Suprapubic skin (tissue), 4 donors: ENCODE results near the gene IGSF9. TPM values are rescaled to one million over a fixed set of nuclear protein-coding genes. Genes with fewer than 3 reads are reported as not detected.

Experiments used
- DNase-seq, 2 donors: peaks; one replicate each; pipeline ENCODE4 v3.0.0-alpha.2; 2019; ENCODE audit warnings: low spot score in 2 of 2
- H3K27ac ChIP-seq: fragments of 200-600 bp; sonication (generic); one replicate; pipeline ENCODE4 v1.5.1; 2019
- H3K27me3 ChIP-seq: fragments of 200-600 bp; sonication (generic); one replicate; pipeline ENCODE4 v1.5.1; 2019
- H3K36me3 ChIP-seq: fragments of 200-600 bp; sonication (generic); one replicate; pipeline ENCODE4 v1.5.1; 2019
- H3K4me1 ChIP-seq: fragments of 200-600 bp; sonication (generic); one replicate; pipeline ENCODE4 v1.5.1; 2019
- H3K4me3 ChIP-seq: fragments of 200-600 bp; sonication (generic); one replicate; pipeline ENCODE4 v1.5.1; 2019; ENCODE audit warnings: mild to moderate bottlenecking
- H3K9me3 ChIP-seq: fragments of 200-600 bp; sonication (generic); one replicate; pipeline ENCODE4 v1.5.1; 2019
- EP300 ChIP-seq: sonication (generic); formaldehyde crosslinking; IDR thresholded peaks from one replicate; pipeline ENCODE4 v1.6.1; 2017; ENCODE audit warnings: antibody characterized with exemption
- POLR2A ChIP-seq, 2 donors: fragments of 450-650 bp; IDR thresholded peaks; one replicate each; pipeline ENCODE4 v1.6.1; 2017; ENCODE audit warnings: antibody characterized with exemption in 2 of 2, mild to moderate bottlenecking in 2 of 2, moderate library complexity in 2 of 2
- POLR2AphosphoS5 ChIP-seq, 3 donors: sonication (generic); formaldehyde crosslinking; IDR thresholded peaks; one replicate each; pipeline ENCODE4 v1.6.1; 2017; ENCODE audit warnings: antibody characterized with exemption in 3 of 3
- WGBS: methylation state at CpG from one replicate; pipeline ENCODE4 v1.1.5; 2018; 5-methylcytosine and 5-hydroxymethylcytosine counted together
- total RNA-seq, 4 donors: library from RNA; depleted of rRNA; stranded (reverse); fragments of >200 nt; gene quantifications; one replicate each; pipeline ENCODE4 v1.1.0, GENCODE V29; 2016
- TF ChIP-seq, protein P1 (sequence below), 2 donors: fragments of 200-600 bp in 1 of 2; fragments of 450-650 bp in 1 of 2; sonication (generic) in 1 of 2; IDR thresholded peaks; one replicate each; pipeline ENCODE4 v1.5.1; 2016 to 2019; ENCODE audit warnings: antibody characterized with exemption in 2 of 2, mild to moderate bottlenecking in 1 of 2, moderate library complexity in 1 of 2

Gene IGSF9
- total RNA-seq, 4 donors from 2014 or later = 26.1 to 44.1 (median 28.4) TPM

DNA sequence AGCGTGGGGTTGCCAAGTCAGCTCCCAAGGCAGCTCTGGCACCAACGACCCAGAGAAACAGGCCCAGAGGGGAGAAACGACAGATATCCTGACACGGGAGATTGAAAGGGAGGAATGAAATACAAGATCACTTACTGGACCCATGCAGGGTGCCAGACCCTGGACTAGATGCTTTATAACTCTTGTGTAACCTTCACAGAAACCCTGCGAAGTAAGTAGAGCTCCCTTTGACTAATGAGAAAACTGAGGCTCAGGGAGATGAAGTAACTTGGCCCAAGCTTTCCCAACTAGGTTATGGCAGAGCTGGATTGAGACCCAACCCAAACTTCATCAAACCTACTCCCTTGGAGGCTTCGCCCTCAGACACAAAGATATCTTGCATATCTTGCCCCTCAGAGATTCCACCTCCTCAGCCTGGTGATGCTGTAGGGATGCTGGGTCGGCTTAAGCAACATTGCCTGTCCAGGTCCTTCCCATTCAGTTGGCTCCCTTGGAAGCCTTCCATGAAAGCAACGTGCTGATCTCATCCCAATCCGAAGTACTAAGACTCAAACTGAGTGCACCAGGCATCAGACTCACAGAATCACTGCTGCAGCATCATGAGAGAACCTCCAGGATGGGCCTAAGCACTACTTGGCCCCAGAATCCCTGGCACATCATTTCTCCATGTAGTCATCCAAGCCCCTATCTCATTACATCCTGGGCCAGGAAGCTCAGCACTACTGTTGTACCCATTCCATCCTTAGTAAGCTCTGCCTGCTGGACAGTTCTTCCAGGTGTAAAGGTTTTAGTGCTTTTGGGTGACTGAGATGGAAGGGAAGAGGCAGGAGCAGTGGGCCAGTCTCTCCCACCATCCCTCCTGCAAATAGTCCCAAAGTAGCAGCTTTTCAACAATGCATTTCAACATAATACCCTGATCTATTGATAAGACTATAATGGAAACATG is 1.1 kb upstream of the IGSF9 start:
- peak overlapping the region; percentile 58 for H3K4me3 ChIP-seq
- H3K4me1 ChIP-seq = peaks cover 71% of the 10 kb centered on the region
- 42% methylated on average over 9 of the region's 9 CpGs for WGBS
- no peak for TF ChIP-seq EP300
- no peak for TF ChIP-seq POLR2A (IDR thresholded peaks at IDR 0.05)
- TF ChIP-seq, protein P1, sequence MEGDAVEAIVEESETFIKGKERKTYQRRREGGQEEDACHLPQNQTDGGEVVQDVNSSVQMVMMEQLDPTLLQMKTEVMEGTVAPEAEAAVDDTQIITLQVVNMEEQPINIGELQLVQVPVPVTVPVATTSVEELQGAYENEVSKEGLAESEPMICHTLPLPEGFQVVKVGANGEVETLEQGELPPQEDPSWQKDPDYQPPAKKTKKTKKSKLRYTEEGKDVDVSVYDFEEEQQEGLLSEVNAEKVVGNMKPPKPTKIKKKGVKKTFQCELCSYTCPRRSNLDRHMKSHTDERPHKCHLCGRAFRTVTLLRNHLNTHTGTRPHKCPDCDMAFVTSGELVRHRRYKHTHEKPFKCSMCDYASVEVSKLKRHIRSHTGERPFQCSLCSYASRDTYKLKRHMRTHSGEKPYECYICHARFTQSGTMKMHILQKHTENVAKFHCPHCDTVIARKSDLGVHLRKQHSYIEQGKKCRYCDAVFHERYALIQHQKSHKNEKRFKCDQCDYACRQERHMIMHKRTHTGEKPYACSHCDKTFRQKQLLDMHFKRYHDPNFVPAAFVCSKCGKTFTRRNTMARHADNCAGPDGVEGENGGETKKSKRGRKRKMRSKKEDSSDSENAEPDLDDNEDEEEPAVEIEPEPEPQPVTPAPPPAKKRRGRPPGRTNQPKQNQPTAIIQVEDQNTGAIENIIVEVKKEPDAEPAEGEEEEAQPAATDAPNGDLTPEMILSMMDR (IDR thresholded peaks at IDR 0.05) = no peak
- TF ChIP-seq POLR2AphosphoS5 (IDR thresholded peaks at IDR 0.05) = no peak
- H3K36me3 ChIP-seq = no peaks in the 10 kb centered on the region
- H3K27me3 ChIP-seq = peaks cover 9% of the 10 kb centered on the region
- no peaks in the 10 kb centered on the region for H3K9me3 ChIP-seq
- H3K27ac ChIP-seq = peak overlapping the region; percentile 68
- DNase-seq = peak in 1 of 2 donors; percentile 55

DNA sequence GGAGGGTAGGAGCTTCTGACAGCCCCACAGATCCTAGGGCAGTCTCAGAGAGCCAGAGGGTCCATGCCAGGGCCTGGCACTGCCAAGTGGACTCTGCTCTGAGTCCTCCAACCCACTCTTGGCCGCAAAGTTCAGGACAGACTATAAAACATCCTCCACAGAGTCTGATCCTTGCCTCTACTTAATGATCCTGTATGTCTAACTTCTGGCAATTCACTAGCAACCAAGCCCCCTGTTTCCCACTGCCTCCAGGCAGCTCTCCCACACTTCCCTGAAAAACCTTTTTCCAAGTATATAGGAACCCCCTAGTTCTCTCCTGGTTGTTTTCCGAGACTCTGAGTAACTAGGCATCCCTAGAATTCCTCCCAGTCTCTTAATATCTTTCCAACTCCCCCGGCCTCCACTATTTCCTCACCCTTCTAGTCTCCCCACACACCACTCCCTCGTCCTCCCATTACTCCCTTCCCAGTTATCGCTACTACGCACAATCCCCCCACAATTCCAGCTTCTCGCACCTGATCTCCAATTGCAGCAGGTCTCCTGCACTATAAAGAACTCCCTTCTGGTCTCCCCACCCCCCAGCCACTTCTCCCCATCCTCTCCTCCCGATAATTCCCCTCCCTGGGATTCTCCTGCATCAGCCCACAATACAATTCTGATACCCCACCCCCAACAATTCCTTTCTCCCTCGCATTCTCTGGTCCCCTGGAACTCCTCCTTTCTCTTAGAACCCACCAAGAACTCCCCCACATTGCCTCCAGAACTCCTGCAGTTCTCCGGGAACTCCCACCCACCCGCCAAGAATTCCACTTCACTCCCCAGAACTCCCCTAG is 574 bp downstream of the IGSF9 start:
- H3K27ac ChIP-seq = peak overlapping the region; percentile 89
- WGBS = 19% methylated on average over 11 of the region's 11 CpGs
- H3K36me3 ChIP-seq = no peaks in the 10 kb centered on the region
- no peak for TF ChIP-seq POLR2A (IDR thresholded peaks at IDR 0.05)
- TF ChIP-seq, protein P1 (IDR thresholded peaks at IDR 0.05) = no peak
- TF ChIP-seq POLR2AphosphoS5 (IDR thresholded peaks at IDR 0.05) = no peak
- no peak for TF ChIP-seq EP300
- H3K4me3 ChIP-seq = peak overlapping the region; percentile 58
- peaks cover 10% of the 10 kb centered on the region for H3K27me3 ChIP-seq
- H3K4me1 ChIP-seq = peaks cover 80% of the 10 kb centered on the region
- peak in 1 of 2 donors; percentile 58 for DNase-seq
- no peaks in the 10 kb centered on the region for H3K9me3 ChIP-seq

DNA sequence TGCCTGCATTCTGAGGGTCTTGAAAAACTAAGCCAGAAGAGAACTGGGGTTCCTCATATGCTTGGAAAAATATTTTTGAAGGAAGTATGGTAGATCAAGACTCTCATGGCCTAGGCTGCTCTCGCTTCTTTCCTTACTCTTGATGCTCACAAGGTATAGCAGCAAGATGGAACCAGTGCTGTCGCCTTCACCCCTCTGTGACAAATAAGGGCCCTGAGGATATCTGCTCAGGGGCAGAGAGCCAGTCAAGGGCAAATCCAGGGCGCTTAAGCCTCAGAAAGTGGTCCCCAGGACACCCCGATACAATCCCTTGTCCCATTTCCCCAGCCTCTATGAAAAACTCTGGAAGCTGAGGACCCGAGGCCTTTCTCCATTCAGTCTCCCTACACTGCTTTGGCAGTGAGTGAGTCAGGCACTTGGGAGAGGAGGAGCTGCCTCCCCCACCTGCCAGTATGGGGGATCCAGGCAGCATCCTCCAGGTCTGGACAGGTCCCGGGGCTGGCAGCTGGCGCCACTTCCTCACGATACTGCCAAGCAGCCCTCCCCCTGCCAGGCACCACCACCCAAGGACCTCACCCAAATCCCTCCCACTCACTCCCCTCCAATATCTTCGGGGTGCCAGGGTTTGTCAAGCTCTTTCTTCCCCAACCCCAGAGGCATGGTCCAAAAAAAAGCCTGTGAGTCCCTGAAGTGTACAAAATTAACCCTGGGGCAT is 1.3 kb downstream of the IGSF9 start:
- DNase-seq = peak in 1 of 2 donors; percentile 74
- H3K27me3 ChIP-seq = peaks cover 10% of the 10 kb centered on the region
- TF ChIP-seq POLR2A (IDR thresholded peaks at IDR 0.05) (no peak), EP300 (no peak), POLR2AphosphoS5 (IDR thresholded peaks at IDR 0.05) (no peak)
- TF ChIP-seq, protein P1 (IDR thresholded peaks at IDR 0.05) = no peak
- H3K4me3 ChIP-seq = peak overlapping the region; percentile 58
- no peaks in the 10 kb centered on the region for H3K9me3 ChIP-seq
- no peaks in the 10 kb centered on the region for H3K36me3 ChIP-seq
- H3K27ac ChIP-seq = peak overlapping the region; percentile 89
- WGBS = 58% methylated on average over 8 of the region's 9 CpGs
- H3K4me1 ChIP-seq = peaks cover 79% of the 10 kb centered on the region

DNA sequence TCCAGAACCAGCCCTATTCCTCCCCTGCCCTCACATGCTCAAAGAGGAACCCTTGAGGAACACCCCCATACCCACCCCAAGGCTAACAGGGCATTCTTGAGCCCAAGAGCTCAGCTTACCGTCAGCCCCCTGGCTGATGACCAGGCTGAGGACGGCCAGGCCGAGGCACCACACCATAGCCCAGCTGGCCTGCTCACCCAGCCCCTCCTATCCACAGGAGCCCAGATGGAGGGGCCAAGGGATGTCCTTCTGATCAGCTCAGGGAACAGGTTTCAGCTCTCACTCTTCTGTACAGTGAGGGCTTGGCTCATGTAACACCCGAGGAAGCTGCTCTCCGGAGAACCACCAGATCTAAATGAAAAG is 2.2 kb downstream of the IGSF9 start:
- peak in 1 of 2 donors; percentile 9 for DNase-seq
- 61% methylated on average over 4 of the region's 5 CpGs for WGBS
- H3K9me3 ChIP-seq = no peaks in the 10 kb centered on the region
- H3K4me1 ChIP-seq = peaks cover 83% of the 10 kb centered on the region
- peak overlapping the region; percentile 2 for H3K4me3 ChIP-seq
- peak overlapping the region; percentile 89 for H3K27ac ChIP-seq
- peaks cover 10% of the 10 kb centered on the region for H3K27me3 ChIP-seq
- H3K36me3 ChIP-seq = no peaks in the 10 kb centered on the region
- TF ChIP-seq POLR2AphosphoS5 (IDR thresholded peaks at IDR 0.05) (no peak), POLR2A (IDR thresholded peaks at IDR 0.05) (no peak)

DNA sequence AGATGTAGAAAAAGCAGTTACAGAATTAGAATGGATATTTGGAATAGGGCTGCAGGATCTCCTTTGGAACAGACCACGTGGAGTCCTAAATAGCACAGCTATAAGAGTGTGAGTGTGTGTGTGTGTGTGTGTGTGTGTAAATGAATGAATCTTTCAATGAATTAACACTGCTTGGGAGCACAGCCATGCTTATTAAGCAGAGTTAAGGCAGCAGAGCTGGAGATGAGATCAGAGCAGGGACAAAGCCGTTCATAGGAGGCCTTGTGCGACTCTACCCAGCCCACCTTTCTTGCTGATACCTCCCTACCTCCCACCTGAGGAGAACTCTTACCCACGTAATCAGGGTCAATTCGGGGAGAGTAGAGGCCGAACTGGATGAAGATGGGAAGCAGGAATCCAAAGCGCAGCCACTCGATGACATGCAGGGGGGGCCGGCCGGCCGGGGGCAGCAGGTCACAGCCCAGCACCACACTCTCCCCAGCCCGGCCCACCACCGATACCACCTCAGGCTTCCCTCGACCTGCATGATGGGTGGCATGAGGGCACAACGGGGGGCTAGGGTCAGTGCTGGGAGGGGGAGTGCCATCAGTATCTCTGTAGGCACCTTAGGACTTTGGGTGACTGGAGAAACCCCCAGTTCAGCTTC is 2.7 kb downstream of the IGSF9 start:
- H3K27ac ChIP-seq = no peak overlapping the region
- H3K4me3 ChIP-seq = no peak overlapping the region
- H3K9me3 ChIP-seq = no peaks in the 10 kb centered on the region
- no peaks in the 10 kb centered on the region for H3K36me3 ChIP-seq
- 51% methylated on average over 14 of the region's 15 CpGs for WGBS
- DNase-seq = no peak
- peaks cover 10% of the 10 kb centered on the region for H3K27me3 ChIP-seq
- H3K4me1 ChIP-seq = peaks cover 88% of the 10 kb centered on the region
- TF ChIP-seq POLR2A (IDR thresholded peaks at IDR 0.05) (no peak), POLR2AphosphoS5 (IDR thresholded peaks at IDR 0.05) (no peak), EP300 (no peak)
- TF ChIP-seq, protein P1 (IDR thresholded peaks at IDR 0.05) = no peak
